Activated CD4-positive, CD25-positive, alpha-beta regulatory T cell (primary cell): ENCODE results near the gene LEF1.

Experiments
- DNase-seq, 4 experiments: peaks; one replicate each; lab custom pipeline; 2025; lab: John Stamatoyannopoulos, UW

Gene LEF1

DNA sequence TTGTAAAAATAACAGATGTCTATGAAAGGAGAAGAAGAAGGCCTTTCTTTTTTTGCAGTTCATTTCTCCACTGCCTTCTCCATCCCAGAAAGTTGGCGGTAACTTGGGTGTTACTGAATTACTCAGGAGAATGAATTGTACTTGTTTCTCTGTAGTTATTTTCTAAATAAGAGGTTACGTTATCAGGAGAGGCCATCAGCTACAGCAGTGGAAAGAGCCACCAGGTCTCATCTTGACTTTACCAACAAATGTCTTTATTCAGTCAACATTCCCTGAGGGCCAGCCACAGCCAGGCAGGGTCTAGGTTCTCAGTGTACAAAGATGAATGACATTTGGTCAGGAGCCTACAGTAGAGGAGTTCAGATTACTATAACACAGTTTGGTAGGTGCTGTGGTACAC, 170.9 kb downstream of the LEF1 start:
- DNase-seq, result no peak
